ENCODE data around the gene SIDT2. TPM values are rescaled to one million over a fixed set of nuclear protein-coding genes. Genes with fewer than 3 reads are reported as not detected.

SIDT2 gene
- total RNA-seq, 1 experiment from 2014 or later, result 47.6 TPM

- no TSS peak for BruUV-seq (replicated peaks)
- Histone ChIP-seq H3K36me3 (ENCODE audit: control insufficient read depth, insufficient read depth, low read length) (peaks cover 40% of the 10 kb centered on the region), H3K4me3 (ENCODE audit: low read depth in 2 of 2, low read length in 2 of 2) (no peak overlapping the region), H3K9me3 (ENCODE audit: control insufficient read depth, insufficient read depth, low read depth, low read length) (no peaks in the 10 kb centered on the region), H3K4me1 (ENCODE audit: control insufficient read depth, insufficient read depth, low read length) (no peaks in the 10 kb centered on the region; the same call in 1 of the 2 replicates), H3K27me3 (ENCODE audit: control insufficient read depth, insufficient read depth, low read length) (no peaks in the 10 kb centered on the region), H3K27ac (ENCODE audit: low read length) (no peak overlapping the region)
- ATAC-seq (no peak), DNase-seq (ENCODE audit: low read depth, low spot score) (no peak)
- in situ Hi-C loops (cut with HindIII; ENCODE audit: low pct_unique_long_range_greater_than_20kb, low sequenced_read_pairs), result no loop called here
- no peak for TF ChIP-seq TCF7L2 (IDR thresholded peaks at IDR 0.05; ENCODE audit: low read depth, low read length)
- TF ChIP-seq SIN3A (IDR thresholded peaks at IDR 0.05; ENCODE audit: borderline replicate concordance, insufficient read depth, low read depth, low read length), result no peak
- no peak for TF ChIP-seq REST (IDR thresholded peaks at IDR 0.05; ENCODE audit: insufficient read depth in 1 of 2, low read depth in 2 of 2, low read length in 1 of 2)
- TF ChIP-seq POLR2AphosphoS5 (IDR thresholded peaks at IDR 0.05; ENCODE audit: low read depth, low read length), result no peak
- no peak for TF ChIP-seq CTCF (IDR thresholded peaks at IDR 0.05)
- ChIA-PET CTCF (no interaction called here), POLR2A (interaction anchor here (0.6 to 1.1 kb wide), 2 partner anchors 8 to 335 kb away, joined by 3 to 10 read pairs; no protein-coding TSS in a partner anchor)
- intact Hi-C loops (cut with micrococcal nuclease; ENCODE audit: unreplicated experiment), result loop anchor here (10.0 kb wide), 1 partner anchor 55 kb away; no protein-coding TSS in a partner anchor
Measured at GRCh38 chr11:117170210-117170609, 8.3 kb upstream of the SIDT2 start.

GRCh38 chr11:117171007-117171403 is 7.5 kb upstream of the SIDT2 start:
- intact Hi-C loops (cut with micrococcal nuclease; ENCODE audit: unreplicated experiment), result loop anchor here (10.0 kb wide), 1 partner anchor 54 kb away; no protein-coding TSS in a partner anchor
- peaks cover 2% of the 10 kb centered on the region for H3K4me1 ChIP-seq (ENCODE audit: control insufficient read depth, insufficient read depth, low read length)
- H3K4me3 ChIP-seq (ENCODE audit: low read depth in 2 of 2, low read length in 2 of 2), result no peak overlapping the region
- no peaks in the 10 kb centered on the region for H3K27me3 ChIP-seq (ENCODE audit: control insufficient read depth, insufficient read depth, low read length)
- ChIA-PET POLR2A (no interaction called here), CTCF (no interaction called here)
- DNase-seq (ENCODE audit: low read depth, low spot score) (no peak), ATAC-seq (no peak)
- in situ Hi-C loops (cut with HindIII; ENCODE audit: low pct_unique_long_range_greater_than_20kb, low sequenced_read_pairs), result no loop called here
- H3K27ac ChIP-seq (ENCODE audit: low read length), result no peak overlapping the region
- peaks cover 35% of the 10 kb centered on the region for H3K36me3 ChIP-seq (ENCODE audit: control insufficient read depth, insufficient read depth, low read length)
- no TSS peak for BruUV-seq (replicated peaks)
- H3K9me3 ChIP-seq (ENCODE audit: control insufficient read depth, insufficient read depth, low read depth, low read length), result no peaks in the 10 kb centered on the region
- TF ChIP-seq SIN3A (IDR thresholded peaks at IDR 0.05; ENCODE audit: borderline replicate concordance, insufficient read depth, low read depth, low read length), result no peak

GRCh38 chr11:117171404-117172061 is 7.0 kb upstream of the SIDT2 start:
- Histone ChIP-seq H3K4me3 (ENCODE audit: low read depth in 2 of 2, low read length in 2 of 2) (no peak overlapping the region), H3K27ac (ENCODE audit: low read length) (no peak overlapping the region), H3K9me3 (ENCODE audit: control insufficient read depth, insufficient read depth, low read depth, low read length) (no peaks in the 10 kb centered on the region), H3K4me1 (ENCODE audit: control insufficient read depth, insufficient read depth, low read length) (peaks cover 2% of the 10 kb centered on the region), H3K27me3 (ENCODE audit: control insufficient read depth, insufficient read depth, low read length) (no peaks in the 10 kb centered on the region), H3K36me3 (ENCODE audit: control insufficient read depth, insufficient read depth, low read length) (peaks cover 30% of the 10 kb centered on the region)
- no peak for DNase-seq (ENCODE audit: low read depth, low spot score)
- in situ Hi-C loops (cut with HindIII; ENCODE audit: low pct_unique_long_range_greater_than_20kb, low sequenced_read_pairs) (no loop called here), intact Hi-C loops (cut with micrococcal nuclease; ENCODE audit: unreplicated experiment) (loop anchor here (10.0 kb wide), 1 partner anchor 53 kb away; no protein-coding TSS in a partner anchor)
- TF ChIP-seq POLR2AphosphoS5 (IDR thresholded peaks at IDR 0.05; ENCODE audit: low read depth, low read length), result no peak; the same call in 1 of the 2 replicates
- no peak for TF ChIP-seq CTCF (IDR thresholded peaks at IDR 0.05)
- no peak for TF ChIP-seq SIN3A (IDR thresholded peaks at IDR 0.05; ENCODE audit: borderline replicate concordance, insufficient read depth, low read depth, low read length)
- TF ChIP-seq REST (IDR thresholded peaks at IDR 0.05; ENCODE audit: insufficient read depth in 1 of 2, low read depth in 2 of 2, low read length in 1 of 2), result no peak
- TF ChIP-seq TCF7L2 (IDR thresholded peaks at IDR 0.05; ENCODE audit: low read depth, low read length), result no peak
- no peak for ATAC-seq
- POLR2A ChIA-PET, result no interaction called here
- BruUV-seq (replicated peaks), result no TSS peak
- CTCF ChIA-PET, result no interaction called here

All from Panc1 (cell line).